Astrocyte (in vitro differentiated cells and primary cell): ENCODE data around the gene POSTN. TPM values are rescaled to one million over a fixed set of nuclear protein-coding genes. Genes with fewer than 3 reads are reported as not detected.

Experiments used
- DNase-seq: peaks from one replicate; pipeline ENCODE4 v3.0.0-alpha.2; 2010; ENCODE audit warnings: low read depth
- FAIRE-seq: peaks from 2 replicates; lab custom pipeline; 2011; peaks lifted over from hg19 to GRCh38; lab: Jason Lieb, UNC
- H2AFZ ChIP-seq: 2 replicates; pipeline ENCODE4 v1.6.0; 2012; ENCODE audit warnings: low read depth, low read length, inconsistent platforms
- H3K27ac ChIP-seq: 2 replicates; pipeline ENCODE4 v1.5.1; 2011; ENCODE audit warnings: low read depth, low read length, inconsistent platforms
- H3K27me3 ChIP-seq: 2 replicates; pipeline ENCODE4 v1.6.0; 2011; ENCODE audit warnings: low read length, inconsistent platforms; ENCODE audit not compliant: insufficient read depth
- H3K36me3 ChIP-seq: 2 replicates; pipeline ENCODE4 v1.5.1; 2011; ENCODE audit warnings: low read length, inconsistent platforms; ENCODE audit not compliant: insufficient read depth
- H3K4me1 ChIP-seq: 2 replicates; pipeline ENCODE4 v1.5.1; 2011; ENCODE audit warnings: low read length, inconsistent platforms; ENCODE audit not compliant: insufficient read depth
- H3K4me2 ChIP-seq: 2 replicates; pipeline ENCODE4 v1.6.0; 2012; ENCODE audit warnings: low read length, inconsistent platforms
- H3K4me3 ChIP-seq: 2 replicates; pipeline ENCODE4 v1.5.1; 2011; ENCODE audit warnings: low read depth, mild to moderate bottlenecking, low read length, inconsistent platforms; ENCODE audit not compliant: insufficient read depth
- H3K79me2 ChIP-seq: 2 replicates; pipeline ENCODE4 v1.6.0; 2012; ENCODE audit warnings: mild to moderate bottlenecking, low read length, inconsistent platforms; ENCODE audit not compliant: insufficient read depth
- H3K9ac ChIP-seq: 2 replicates; pipeline ENCODE4 v1.6.0; 2012; ENCODE audit warnings: mild to moderate bottlenecking, low read length, inconsistent platforms
- H3K9me3 ChIP-seq: 2 replicates; pipeline ENCODE4 v1.5.1; 2012; ENCODE audit warnings: low read depth, mild to moderate bottlenecking, low read length, inconsistent platforms; ENCODE audit not compliant: insufficient read depth
- H4K20me1 ChIP-seq: 2 replicates; pipeline ENCODE4 v1.6.0; 2012; ENCODE audit warnings: low read length, inconsistent platforms; ENCODE audit not compliant: insufficient read depth
- H3K27ac Mint-ChIP-seq: one replicate; pipeline ENCODE4 v1.8.0; 2021; ENCODE audit warnings: mild to moderate bottlenecking, mixed read lengths; ENCODE audit not compliant: unreplicated experiment
- H3K27me3 Mint-ChIP-seq: one replicate; pipeline ENCODE4 v1.8.0; 2021; ENCODE audit warnings: low read depth, mixed read lengths; ENCODE audit not compliant: unreplicated experiment
- H3K36me3 Mint-ChIP-seq: one replicate; pipeline ENCODE4 v1.8.0; 2021; ENCODE audit warnings: low read depth, mixed read lengths; ENCODE audit not compliant: unreplicated experiment
- H3K4me1 Mint-ChIP-seq: one replicate; pipeline ENCODE4 v1.8.0; 2021; ENCODE audit warnings: low read depth, mixed read lengths; ENCODE audit not compliant: unreplicated experiment
- H3K4me3 Mint-ChIP-seq: one replicate; pipeline ENCODE4 v1.8.0; 2021; ENCODE audit warnings: mild to moderate bottlenecking, moderate library complexity, mixed read lengths; ENCODE audit not compliant: unreplicated experiment
- H3K9me3 Mint-ChIP-seq: one replicate; pipeline ENCODE4 v1.8.0; 2021; ENCODE audit warnings: mild to moderate bottlenecking, mixed read lengths; ENCODE audit not compliant: unreplicated experiment
- EZH2 ChIP-seq: IDR thresholded peaks from 2 replicates; pipeline ENCODE4 v1.6.1; 2012; ENCODE audit warnings: mild to moderate bottlenecking, low read length, inconsistent platforms; ENCODE audit not compliant: insufficient read depth
- total RNA-seq: library from RNA; stranded (reverse); gene quantifications from 2 replicates; pipeline ENCODE4 v1.2.1, GENCODE V29; 2021
- TF ChIP-seq, protein P1 (sequence below): IDR thresholded peaks from 2 replicates; pipeline ENCODE4 v1.5.1; 2011; ENCODE audit warnings: low read depth, mild to moderate bottlenecking, inconsistent platforms, low read length, moderate library complexity; ENCODE audit not compliant: insufficient read depth

The POSTN gene
- total RNA-seq, 1 donor from 2014 or later = 18.6 TPM

DNA sequence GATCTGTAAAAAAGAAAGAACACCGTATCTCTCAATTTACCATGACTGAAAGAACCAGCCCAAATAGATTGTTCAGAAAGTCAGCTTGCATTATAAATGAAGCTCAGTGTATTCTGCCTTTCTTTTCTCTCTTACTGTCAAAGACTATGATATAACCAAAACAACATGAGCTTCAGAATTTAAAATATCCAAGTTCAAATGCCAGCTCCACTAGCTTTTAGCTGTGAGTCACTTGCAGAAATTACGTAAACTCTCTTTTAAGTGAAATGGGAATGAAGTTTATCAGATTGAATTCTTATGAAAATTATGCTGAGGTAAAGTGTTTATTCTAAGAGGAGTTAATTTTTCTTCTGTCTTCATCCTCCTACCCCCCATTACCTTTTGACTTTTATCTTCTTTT is 20.0 kb upstream of the POSTN start:
- Histone ChIP-seq H3K4me1 (peaks cover 26% of the 10 kb centered on the region), H3K36me3 (no peaks in the 10 kb centered on the region), H3K27ac (peak overlapping the region; percentile 81), H3K9ac (peak overlapping the region; percentile 46), H3K9me3 (no peaks in the 10 kb centered on the region), H3K27me3 (no peaks in the 10 kb centered on the region), H3K79me2 (no peaks in the 10 kb centered on the region), H4K20me1 (no peaks in the 10 kb centered on the region), H3K4me3 (no peak overlapping the region), H2AFZ (no peak overlapping the region), H3K4me2 (peak overlapping the region; percentile 48)
- TF ChIP-seq EZH2 = no peak
- TF ChIP-seq, protein P1, sequence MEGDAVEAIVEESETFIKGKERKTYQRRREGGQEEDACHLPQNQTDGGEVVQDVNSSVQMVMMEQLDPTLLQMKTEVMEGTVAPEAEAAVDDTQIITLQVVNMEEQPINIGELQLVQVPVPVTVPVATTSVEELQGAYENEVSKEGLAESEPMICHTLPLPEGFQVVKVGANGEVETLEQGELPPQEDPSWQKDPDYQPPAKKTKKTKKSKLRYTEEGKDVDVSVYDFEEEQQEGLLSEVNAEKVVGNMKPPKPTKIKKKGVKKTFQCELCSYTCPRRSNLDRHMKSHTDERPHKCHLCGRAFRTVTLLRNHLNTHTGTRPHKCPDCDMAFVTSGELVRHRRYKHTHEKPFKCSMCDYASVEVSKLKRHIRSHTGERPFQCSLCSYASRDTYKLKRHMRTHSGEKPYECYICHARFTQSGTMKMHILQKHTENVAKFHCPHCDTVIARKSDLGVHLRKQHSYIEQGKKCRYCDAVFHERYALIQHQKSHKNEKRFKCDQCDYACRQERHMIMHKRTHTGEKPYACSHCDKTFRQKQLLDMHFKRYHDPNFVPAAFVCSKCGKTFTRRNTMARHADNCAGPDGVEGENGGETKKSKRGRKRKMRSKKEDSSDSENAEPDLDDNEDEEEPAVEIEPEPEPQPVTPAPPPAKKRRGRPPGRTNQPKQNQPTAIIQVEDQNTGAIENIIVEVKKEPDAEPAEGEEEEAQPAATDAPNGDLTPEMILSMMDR = no peak
- Mint-ChIP-seq H3K4me1 (peaks cover 41% of the 10 kb centered on the region), H3K27me3 (no peaks in the 10 kb centered on the region), H3K9me3 (no peaks in the 10 kb centered on the region), H3K4me3 (no peak overlapping the region), H3K36me3 (no peaks in the 10 kb centered on the region), H3K27ac (peak overlapping the region; percentile 94)
- FAIRE-seq (peak; percentile 96), DNase-seq (peak; percentile 91)

DNA sequence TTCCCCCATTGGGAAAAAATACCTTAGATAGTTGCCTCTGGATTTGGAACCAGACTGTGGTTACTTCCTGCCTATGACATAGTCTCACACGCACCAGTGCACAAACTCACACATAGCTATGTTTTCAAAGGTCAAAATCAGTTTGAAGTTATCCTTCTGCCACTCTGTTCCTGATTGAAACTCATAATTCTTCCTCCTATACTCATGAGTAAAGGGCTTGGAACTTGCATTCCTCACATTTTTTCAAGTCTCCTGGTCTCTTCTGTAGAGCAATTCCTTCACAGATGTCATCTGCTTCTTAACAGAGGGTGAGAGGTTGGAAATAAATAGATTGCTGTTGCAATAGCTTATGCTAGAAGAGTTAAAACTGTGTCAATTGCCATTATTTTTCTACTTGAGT is 18.6 kb upstream of the POSTN start:
- no peaks in the 10 kb centered on the region for H3K36me3 Mint-ChIP-seq
- Histone ChIP-seq H3K4me3 (no peak overlapping the region), H2AFZ (no peak overlapping the region), H3K4me1 (peaks cover 26% of the 10 kb centered on the region), H3K27ac (peak overlapping the region; percentile 86), H3K36me3 (no peaks in the 10 kb centered on the region), H3K9ac (peak overlapping the region; percentile 51), H3K9me3 (no peaks in the 10 kb centered on the region), H3K27me3 (no peaks in the 10 kb centered on the region), H3K79me2 (no peaks in the 10 kb centered on the region), H3K4me2 (peak overlapping the region; percentile 48), H4K20me1 (no peaks in the 10 kb centered on the region)
- peak overlapping the region; percentile 94 for H3K27ac Mint-ChIP-seq
- H3K4me1 Mint-ChIP-seq = peaks cover 42% of the 10 kb centered on the region
- H3K9me3 Mint-ChIP-seq = no peaks in the 10 kb centered on the region
- no peaks in the 10 kb centered on the region for H3K27me3 Mint-ChIP-seq
- H3K4me3 Mint-ChIP-seq = no peak overlapping the region
- FAIRE-seq (peak; percentile 99), DNase-seq (peak; percentile 96)
- TF ChIP-seq, protein P1 = no peak
- no peak for TF ChIP-seq EZH2

DNA sequence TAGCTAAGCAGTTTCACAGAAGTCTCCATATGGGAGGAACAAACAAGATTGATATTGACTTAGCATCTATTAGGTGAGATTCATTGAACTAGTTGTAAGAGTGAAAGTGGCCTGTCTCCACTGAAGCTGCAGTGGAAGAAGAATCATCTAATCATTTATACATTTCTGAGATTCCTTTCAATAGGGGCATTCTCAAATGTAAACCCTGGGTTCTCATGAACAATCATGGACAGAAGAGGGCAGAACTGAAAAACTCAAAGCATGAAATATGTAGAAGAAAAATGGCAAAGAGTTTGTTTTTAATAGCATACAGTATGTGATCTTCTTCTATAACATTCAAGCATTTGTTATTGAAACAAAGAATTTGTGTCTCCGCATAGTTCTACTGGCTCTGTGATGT is 17.6 kb upstream of the POSTN start:
- Histone ChIP-seq H3K79me2 (no peaks in the 10 kb centered on the region), H3K4me2 (no peak overlapping the region), H3K27ac (peak overlapping the region; percentile 86), H3K36me3 (no peaks in the 10 kb centered on the region), H3K9me3 (no peaks in the 10 kb centered on the region), H3K27me3 (no peaks in the 10 kb centered on the region), H3K4me3 (no peak overlapping the region), H4K20me1 (no peaks in the 10 kb centered on the region), H3K4me1 (peaks cover 26% of the 10 kb centered on the region), H2AFZ (no peak overlapping the region), H3K9ac (no peak overlapping the region)
- Mint-ChIP-seq H3K4me1 (peaks cover 36% of the 10 kb centered on the region), H3K27me3 (no peaks in the 10 kb centered on the region), H3K4me3 (no peak overlapping the region), H3K9me3 (no peaks in the 10 kb centered on the region), H3K27ac (peak overlapping the region; percentile 94), H3K36me3 (no peaks in the 10 kb centered on the region)
- DNase-seq (peak; percentile 25), FAIRE-seq (peak; percentile 13)
- TF ChIP-seq EZH2 = no peak
- TF ChIP-seq, protein P1 = no peak
